Measurements from ENCODE around the gene MIOX.

The MIOX gene

DNA sequence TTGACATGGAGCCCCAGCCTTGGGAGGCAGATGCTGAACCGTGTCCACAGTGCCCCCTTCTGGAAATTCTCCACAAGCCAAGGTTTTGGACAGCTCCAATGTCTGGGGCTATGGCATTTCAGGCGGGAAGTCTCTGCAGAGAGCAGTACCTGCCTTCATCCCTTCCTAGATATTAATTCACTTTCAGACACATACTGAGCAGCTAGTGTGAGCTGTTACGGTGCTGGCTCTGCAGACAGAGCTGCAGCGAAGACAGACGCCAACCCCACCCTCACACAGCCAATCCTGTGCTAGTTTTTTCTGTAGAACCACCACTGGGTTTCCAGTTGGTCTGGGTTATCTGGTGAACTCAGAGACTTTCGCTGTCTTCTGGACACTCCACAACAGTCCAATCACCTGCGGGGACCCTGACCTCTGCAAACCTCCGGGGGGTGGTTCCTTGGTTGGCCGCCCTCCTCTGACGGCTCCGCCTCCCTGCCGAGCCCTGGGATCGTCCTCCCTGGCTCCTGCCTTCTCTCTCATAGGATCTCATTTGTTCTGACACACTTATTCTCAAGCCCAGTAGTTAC, 11.7 kb downstream of the MIOX start:
- Histone ChIP-seq H3K9me3 (no peaks in the 10 kb centered on the region), H3K27me3 (peaks cover 3% of the 10 kb centered on the region), H3K27ac (no peak overlapping the region), H3K4me1 (ENCODE audit: control insufficient read depth in 1 of 2, insufficient read depth in 1 of 2, low read depth in 1 of 2, low read length in 1 of 2) (no peaks in the 10 kb centered on the region), H3K4me3 (ENCODE audit: low read depth in 1 of 2, low read length in 1 of 2) (no peak overlapping the region), H3K36me3 (peaks cover 15% of the 10 kb centered on the region)
- TF ChIP-seq, protein P1, sequence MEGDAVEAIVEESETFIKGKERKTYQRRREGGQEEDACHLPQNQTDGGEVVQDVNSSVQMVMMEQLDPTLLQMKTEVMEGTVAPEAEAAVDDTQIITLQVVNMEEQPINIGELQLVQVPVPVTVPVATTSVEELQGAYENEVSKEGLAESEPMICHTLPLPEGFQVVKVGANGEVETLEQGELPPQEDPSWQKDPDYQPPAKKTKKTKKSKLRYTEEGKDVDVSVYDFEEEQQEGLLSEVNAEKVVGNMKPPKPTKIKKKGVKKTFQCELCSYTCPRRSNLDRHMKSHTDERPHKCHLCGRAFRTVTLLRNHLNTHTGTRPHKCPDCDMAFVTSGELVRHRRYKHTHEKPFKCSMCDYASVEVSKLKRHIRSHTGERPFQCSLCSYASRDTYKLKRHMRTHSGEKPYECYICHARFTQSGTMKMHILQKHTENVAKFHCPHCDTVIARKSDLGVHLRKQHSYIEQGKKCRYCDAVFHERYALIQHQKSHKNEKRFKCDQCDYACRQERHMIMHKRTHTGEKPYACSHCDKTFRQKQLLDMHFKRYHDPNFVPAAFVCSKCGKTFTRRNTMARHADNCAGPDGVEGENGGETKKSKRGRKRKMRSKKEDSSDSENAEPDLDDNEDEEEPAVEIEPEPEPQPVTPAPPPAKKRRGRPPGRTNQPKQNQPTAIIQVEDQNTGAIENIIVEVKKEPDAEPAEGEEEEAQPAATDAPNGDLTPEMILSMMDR (IDR thresholded peaks at IDR 0.05): peak; percentile 38

GRCh38 chr22:50500452-50500851, 13.8 kb downstream of the MIOX start:
- Histone ChIP-seq H3K36me3 (peaks cover 33% of the 10 kb centered on the region), H3K4me3 (ENCODE audit: low read depth in 1 of 2, low read length in 1 of 2) (no peak overlapping the region), H3K4me1 (ENCODE audit: control insufficient read depth in 1 of 2, insufficient read depth in 1 of 2, low read depth in 1 of 2, low read length in 1 of 2) (no peaks in the 10 kb centered on the region), H3K9me3 (no peaks in the 10 kb centered on the region), H3K27ac (no peak overlapping the region), H3K27me3 (peaks cover 3% of the 10 kb centered on the region)
- TF ChIP-seq, protein P1 (IDR thresholded peaks at IDR 0.05): no peak

GRCh38 chr22:50502096-50502495, 15.4 kb downstream of the MIOX start:
- Histone ChIP-seq H3K36me3 (peaks cover 47% of the 10 kb centered on the region), H3K4me1 (ENCODE audit: control insufficient read depth in 1 of 2, insufficient read depth in 1 of 2, low read depth in 1 of 2, low read length in 1 of 2) (peaks cover 8 to 9% of the 10 kb centered on the region in 2 experiments), H3K9me3 (no peaks in the 10 kb centered on the region), H3K27me3 (peaks cover 1% of the 10 kb centered on the region), H3K4me3 (ENCODE audit: low read depth in 1 of 2, low read length in 1 of 2) (no peak overlapping the region), H3K27ac (peak overlapping the region; percentile 10)
- TF ChIP-seq, protein P1 (IDR thresholded peaks at IDR 0.05): no peak

DNA sequence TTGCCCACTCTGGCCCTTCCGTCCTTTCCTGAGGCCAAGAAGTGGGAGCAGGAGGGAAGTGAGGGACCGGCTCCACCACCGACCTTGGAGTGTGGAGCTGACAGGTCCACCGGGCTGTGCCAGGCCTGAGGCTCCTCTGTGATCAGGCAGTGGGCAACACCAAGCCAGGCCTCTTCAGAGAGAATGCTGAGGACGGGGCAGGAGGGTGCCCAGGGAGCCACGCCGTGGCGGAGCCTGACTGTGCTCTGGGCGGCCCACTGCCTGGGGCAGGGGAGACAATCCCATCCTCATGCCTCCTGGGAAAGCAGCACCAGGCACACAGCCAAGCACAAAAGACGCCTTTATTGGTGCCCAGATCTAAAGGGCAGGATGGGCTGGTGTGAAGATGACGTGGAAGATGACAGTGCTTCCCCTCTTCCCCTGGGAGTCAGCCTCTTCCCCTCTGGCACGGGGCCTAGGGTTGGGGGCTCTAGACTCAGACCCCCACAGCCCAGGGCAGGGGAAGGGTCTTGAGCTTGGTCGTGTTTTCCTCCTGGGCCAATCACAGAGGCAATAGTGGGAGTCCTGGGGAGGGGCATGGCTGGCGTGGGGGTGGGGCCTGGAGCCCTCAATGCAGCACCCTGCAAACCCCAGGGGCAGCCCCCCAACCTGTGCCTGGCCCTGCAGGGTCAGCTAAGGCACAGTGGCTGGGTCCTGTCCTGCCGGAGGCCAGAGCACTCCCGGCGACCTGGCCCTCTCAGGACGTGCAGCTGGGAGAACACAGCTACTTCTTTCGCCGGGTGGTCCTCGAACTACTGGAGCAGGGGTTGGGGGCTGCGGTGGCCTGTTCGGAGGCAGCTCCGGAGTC, 16.2 kb downstream of the MIOX start:
- Histone ChIP-seq H3K36me3 (peaks cover 47% of the 10 kb centered on the region), H3K27ac (peak overlapping the region; percentile 10), H3K4me3 (ENCODE audit: low read depth in 1 of 2, low read length in 1 of 2) (no peak overlapping the region), H3K4me1 (ENCODE audit: control insufficient read depth in 1 of 2, insufficient read depth in 1 of 2, low read depth in 1 of 2, low read length in 1 of 2) (peaks cover 11% of the 10 kb centered on the region in 2 experiments), H3K27me3 (no peaks in the 10 kb centered on the region), H3K9me3 (no peaks in the 10 kb centered on the region)
- TF ChIP-seq, protein P1 (IDR thresholded peaks at IDR 0.05): no peak

GRCh38 chr22:50503475-50504145, 17.0 kb downstream of the MIOX start:
- Histone ChIP-seq H3K4me1 (ENCODE audit: control insufficient read depth in 1 of 2, insufficient read depth in 1 of 2, low read depth in 1 of 2, low read length in 1 of 2) (peaks cover 13 to 14% of the 10 kb centered on the region in 2 experiments), H3K9me3 (no peaks in the 10 kb centered on the region), H3K36me3 (peaks cover 47% of the 10 kb centered on the region), H3K27me3 (no peaks in the 10 kb centered on the region), H3K4me3 (ENCODE audit: low read depth in 1 of 2, low read length in 1 of 2) (no peak overlapping the region), H3K27ac (no peak overlapping the region)
- TF ChIP-seq, protein P1 (IDR thresholded peaks at IDR 0.05): no peak

Measured in neutrophil (primary cell).